Motor neuron (in vitro differentiated cells): Measurements from ENCODE around the gene OPRM1. TPM values are rescaled to one million over a fixed set of nuclear protein-coding genes. Genes with fewer than 3 reads are reported as not detected.

Experiments
- ATAC-seq, 8 experiments: fragments of 200-7000 bp; cut with Tn5 transposase; replicated peaks in 6 of 8; 2 replicates each; pipeline ENCODE4 v1.8.0; 2021; ENCODE audit warnings: mild to moderate bottlenecking in 8 of 8, moderate library complexity in 8 of 8
- H3K27ac ChIP-seq, 2 donors: fragments of 250-450 bp; sonication (Bioruptor Pico); 2 replicates each; pipeline ENCODE4 v1.9.0; 2021; ENCODE audit warnings: antibody characterized with exemption in 2 of 2, mild to moderate bottlenecking in 2 of 2, moderate library complexity in 1 of 2
- H3K4me1 ChIP-seq, 2 donors: fragments of 250-450 bp; sonication (Bioruptor Pico); replicated peaks in 1 of 2; 2 replicates each; pipeline ENCODE4 v1.6.1; 2021; ENCODE audit warnings: antibody characterized with exemption in 2 of 2, mild to moderate bottlenecking in 2 of 2, moderate library complexity in 1 of 2
- H3K4me3 ChIP-seq, 5 donors: fragments of 250-450 bp; sonication (Bioruptor Pico); 2 replicates each; pipeline ENCODE4 v1.9.0; 2021; ENCODE audit warnings: antibody characterized with exemption in 5 of 5, mild to moderate bottlenecking in 5 of 5, moderate library complexity in 4 of 5
- WGBS, 10 experiments: fragments of 450-650 bp; shearing (Covaris generic); methylation state at CpG; one replicate each; pipeline ENCODE4 v1.0.0; 2022; 5-methylcytosine and 5-hydroxymethylcytosine counted together
- in situ Hi-C, 9 experiments: fragments of 400-800 bp; cut with MboI; loops; one replicate each; pipeline ENCODE4 v1.15.0; 2021; ENCODE audit warnings: low sequenced_read_pairs in 9 of 9, low pct_unique_long_range_greater_than_20kb in 2 of 9; ENCODE audit not compliant: unreplicated experiment in 9 of 9
- total RNA-seq, 8 experiments: library from RNA; unstranded; fragments of 300-600 nt; gene quantifications; 2 replicates each; pipeline versions ENCODE4 v1.2.3 to v1.2.4, GENCODE V29; 2022

Gene OPRM1
- total RNA-seq, 8 experiments from 2014 or later = 0.13 to 2.6 (median 1.7) TPM; not detected in 2

DNA sequence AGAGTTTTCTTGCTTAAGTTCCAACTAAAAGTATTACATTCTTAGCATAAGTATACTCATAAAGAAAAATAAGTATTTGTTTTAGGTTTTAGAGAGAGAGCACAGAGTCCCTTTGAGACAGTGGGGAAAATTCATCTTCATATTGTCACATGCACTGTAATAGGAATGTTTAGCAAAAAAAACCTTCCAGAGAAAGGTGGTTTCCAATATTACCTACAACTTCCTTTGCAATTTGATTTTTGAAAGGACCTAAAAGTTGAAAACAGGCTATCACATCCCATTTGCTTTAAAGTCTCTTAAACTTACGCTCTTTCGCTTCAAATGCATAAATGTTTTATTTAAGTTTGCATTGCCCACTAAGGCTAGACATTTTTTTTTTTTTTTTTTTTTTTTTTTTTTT lies 86.4 kb downstream of the OPRM1 start:
- Histone ChIP-seq H3K4me3 (no peak overlapping the region), H3K27ac (no peak overlapping the region), H3K4me1 (peaks cover 5 to 10% of the 10 kb centered on the region in 2 donors)
- 32 to 100% (median 83%) methylated on average over 2 of the region's 2 CpGs for WGBS, 10 experiments
- in situ Hi-C loops = no loop called here
- no peak for ATAC-seq

DNA sequence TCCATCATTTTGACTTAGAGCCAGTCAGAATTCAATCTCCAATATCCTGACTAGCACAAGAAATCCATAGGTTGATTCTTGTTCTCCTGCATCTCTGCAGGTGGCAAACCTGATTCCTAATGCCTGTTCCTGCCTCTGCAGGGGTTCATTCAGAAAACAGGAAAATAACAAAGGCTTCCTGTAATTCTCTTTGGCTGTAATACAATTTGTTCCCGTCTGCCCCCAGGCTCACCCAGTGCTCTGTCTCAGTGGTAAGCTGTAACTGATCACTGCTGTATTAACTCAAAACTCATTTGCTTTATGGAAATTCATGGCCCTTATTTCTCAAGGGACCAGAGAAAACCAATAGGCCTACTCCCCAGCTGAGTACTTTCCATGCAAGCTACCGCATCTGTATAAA lies 88.6 kb downstream of the OPRM1 start:
- in situ Hi-C loops = no loop called here
- Histone ChIP-seq H3K4me3 (no peak overlapping the region), H3K4me1 (peaks cover 10 to 17% of the 10 kb centered on the region in 2 donors), H3K27ac (no peak overlapping the region)
- peak in 6 of 8 experiments; percentile 31 to 88 (median 46) for ATAC-seq
- WGBS, 10 experiments = 6 to 73% (median 36%) methylated on average over 1 to 2 of the region's 2 CpGs

DNA sequence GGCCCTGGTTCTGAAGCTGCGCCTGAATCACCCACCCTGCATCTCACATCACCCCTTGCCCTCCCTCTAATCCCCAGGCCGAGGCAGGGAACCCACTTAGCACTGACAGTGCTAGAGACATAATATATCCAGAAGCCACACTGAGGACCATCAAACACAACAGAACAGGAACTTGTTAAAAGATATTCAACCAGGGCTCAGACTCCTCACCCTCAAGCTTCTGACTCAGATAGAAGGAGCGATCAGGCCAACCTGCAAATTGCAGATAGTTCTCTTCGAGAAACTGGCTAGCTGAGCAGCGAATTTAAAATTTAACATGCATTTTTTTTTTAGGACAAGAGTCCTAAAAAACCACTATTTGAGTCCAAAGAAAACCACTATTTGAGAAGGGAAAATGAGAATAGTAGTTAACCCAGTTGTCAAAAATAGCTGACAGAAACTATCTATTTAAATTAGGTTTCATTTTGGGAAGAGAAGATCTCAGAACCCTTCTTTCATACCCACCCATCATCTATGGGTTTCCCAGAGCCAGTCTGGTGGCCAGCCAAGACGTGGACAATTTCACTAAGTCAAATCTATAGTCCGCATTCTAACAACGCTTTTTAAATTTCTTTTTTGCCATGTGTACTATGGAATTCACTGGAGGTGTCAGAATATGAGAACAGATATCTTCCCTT lies 95.6 kb downstream of the OPRM1 start:
- H3K4me1 ChIP-seq = peaks cover 8 to 14% of the 10 kb centered on the region in 2 donors
- 13 to 100% (median 84%) methylated on average over 2 to 8 of the region's 8 CpGs; no CpG with 5 or more reads in 1 of the 10 experiments for WGBS, 10 experiments
- ATAC-seq = no peak
- in situ Hi-C loops = no loop called here
- H3K4me3 ChIP-seq = no peak overlapping the region
- no peak overlapping the region for H3K27ac ChIP-seq

DNA sequence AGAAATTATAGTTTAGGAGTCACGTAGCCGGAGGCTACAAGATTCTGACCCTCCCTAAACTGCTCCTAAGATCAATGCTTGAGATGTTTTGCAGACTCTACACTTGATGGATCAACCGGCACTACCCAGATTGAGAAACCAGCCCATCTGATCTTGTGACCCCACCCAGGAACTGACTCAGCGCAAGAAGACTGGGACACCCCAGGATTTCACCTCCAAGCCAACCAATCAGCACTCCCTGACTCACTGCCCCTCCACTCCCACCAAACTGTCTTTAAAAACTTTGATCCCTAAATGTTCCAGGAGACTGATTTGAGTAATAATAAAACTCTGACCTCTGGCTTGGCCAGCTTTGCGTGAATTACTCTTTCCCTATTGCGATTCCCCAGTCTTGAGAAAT lies 99.8 kb downstream of the OPRM1 start:
- H3K4me3 ChIP-seq = no peak overlapping the region
- in situ Hi-C loops = no loop called here
- 33 to 100% (median 73%) methylated on average over 1 to 4 of the region's 6 CpGs; no CpG with 5 or more reads in 2 of the 10 experiments for WGBS, 10 experiments
- peak in 2 of 8 experiments; percentile 74 to 81 for ATAC-seq
- H3K27ac ChIP-seq = no peak overlapping the region
- peaks cover 4 to 7% of the 10 kb centered on the region in 2 donors for H3K4me1 ChIP-seq

DNA sequence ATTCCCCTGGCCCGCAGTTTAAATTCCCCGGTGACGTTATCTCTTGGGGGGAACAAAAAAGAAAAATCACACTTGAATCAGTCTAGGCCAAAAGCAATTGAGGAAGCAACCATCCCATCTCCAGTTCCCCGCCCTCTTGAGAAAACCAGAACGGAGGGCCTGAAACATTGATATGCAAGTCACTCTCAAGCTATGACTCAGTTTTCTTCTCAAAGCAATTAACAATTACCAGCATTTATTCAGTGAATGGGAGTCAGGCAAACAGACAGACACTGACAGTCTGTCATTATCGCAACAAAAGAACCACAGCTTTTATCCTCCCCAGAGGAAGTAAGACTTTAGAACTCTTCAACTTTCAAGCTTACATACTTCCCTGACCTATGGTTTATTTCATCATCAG lies 100.9 kb downstream of the OPRM1 start:
- in situ Hi-C loops = no loop called here
- 11 to 96% (median 63%) methylated on average over 1 to 6 of the region's 6 CpGs; no CpG with 5 or more reads in 3 of the 10 experiments for WGBS, 10 experiments
- Histone ChIP-seq H3K4me1 (peaks cover 4 to 7% of the 10 kb centered on the region in 2 donors), H3K27ac (no peak overlapping the region), H3K4me3 (no peak overlapping the region)
- peak; percentile 48 to 95 (median 90) for ATAC-seq

DNA sequence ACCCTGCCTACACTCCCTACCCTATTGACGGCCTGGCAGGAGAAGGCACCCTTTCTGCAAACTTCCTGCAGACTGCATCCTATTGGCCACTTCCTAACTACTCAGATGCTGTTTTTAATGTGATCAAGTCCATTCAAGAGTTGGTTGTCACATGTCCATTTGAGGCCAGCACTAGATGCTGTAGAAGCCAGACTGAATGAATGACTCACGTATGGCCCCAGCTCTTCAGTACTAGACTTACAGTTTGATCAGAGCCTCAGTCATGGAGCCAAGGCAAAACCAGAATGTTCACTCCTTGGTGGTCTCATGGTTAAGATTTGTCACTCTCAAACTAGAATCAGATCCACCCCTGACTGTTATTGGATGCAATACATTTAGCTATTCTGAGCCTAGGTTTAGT lies 101.7 kb downstream of the OPRM1 start:
- Histone ChIP-seq H3K4me3 (no peak overlapping the region), H3K4me1 (peaks cover 4 to 7% of the 10 kb centered on the region in 2 donors), H3K27ac (no peak overlapping the region)
- 27 to 100% (median 79%) methylated on average over 1 to 2 of the region's 2 CpGs; no CpG with 5 or more reads in 4 of the 10 experiments for WGBS, 10 experiments
- in situ Hi-C loops = no loop called here
- ATAC-seq = no peak

DNA sequence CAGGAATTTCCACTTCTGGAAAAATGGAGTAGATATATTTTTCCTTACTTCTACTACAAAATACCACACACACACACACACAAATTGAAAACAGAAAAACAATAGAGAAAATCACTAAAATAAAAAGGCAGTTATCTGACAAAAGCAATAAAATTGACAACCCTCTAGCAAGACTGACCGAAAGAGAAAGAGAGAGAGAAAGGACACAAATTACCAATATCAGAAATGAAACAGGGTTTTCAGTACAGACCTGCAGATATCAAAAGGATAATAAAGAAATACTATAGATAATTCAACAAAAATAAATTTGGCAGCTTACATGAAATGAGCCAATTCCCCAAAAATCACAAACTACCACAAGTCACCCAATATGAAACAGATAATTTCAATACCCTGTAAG lies 104.7 kb downstream of the OPRM1 start:
- WGBS, 10 experiments = 0 to 100% (median 70%) methylated on average over 1 of the region's 1 CpG
- no peak for ATAC-seq
- Histone ChIP-seq H3K4me1 (peaks cover 4 to 7% of the 10 kb centered on the region in 2 donors), H3K4me3 (no peak overlapping the region), H3K27ac (no peak overlapping the region)
- in situ Hi-C loops = no loop called here

DNA sequence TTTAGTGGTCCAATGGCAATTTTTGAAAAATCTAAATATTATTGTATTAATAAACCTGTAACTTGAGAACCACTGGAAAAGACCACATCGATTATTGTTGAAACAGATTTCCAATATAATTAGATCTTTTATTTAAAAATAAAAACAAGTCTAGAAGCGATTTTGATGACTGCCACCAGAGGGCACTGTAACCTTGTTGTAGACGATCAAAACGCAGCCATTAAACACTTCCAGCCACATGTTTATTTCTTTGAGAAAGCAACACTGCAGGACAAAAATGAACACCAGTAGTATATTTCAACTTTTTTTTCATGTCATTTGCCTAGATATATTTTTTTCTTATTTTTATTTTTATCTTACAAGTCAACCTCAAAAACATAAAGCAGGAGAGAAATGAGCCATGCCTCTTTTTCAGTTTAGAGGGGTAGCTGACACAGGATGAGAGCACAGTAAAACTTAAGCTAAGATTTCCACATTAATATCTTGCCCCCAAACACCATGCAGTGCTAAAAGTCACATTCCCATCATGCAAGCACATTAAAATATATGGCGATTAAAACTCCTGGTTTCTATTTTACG lies 115.4 kb downstream of the OPRM1 start:
- 11 to 40% (median 33%) methylated on average over 5 to 6 of the region's 6 CpGs for WGBS, 10 experiments
- peak in 1 of 8 experiments; percentile 22 for ATAC-seq
- no peaks in the 10 kb centered on the region for H3K4me1 ChIP-seq
- no peak overlapping the region for H3K27ac ChIP-seq
- in situ Hi-C loops = loop anchor here in 3 of 9 experiments (10.0 to 25.0 kb wide), 6 partner anchors 120 to 508 kb away; partner anchors contain the start of gene IPCEF1 (in 1 of the 3)
- no peak overlapping the region for H3K4me3 ChIP-seq

DNA sequence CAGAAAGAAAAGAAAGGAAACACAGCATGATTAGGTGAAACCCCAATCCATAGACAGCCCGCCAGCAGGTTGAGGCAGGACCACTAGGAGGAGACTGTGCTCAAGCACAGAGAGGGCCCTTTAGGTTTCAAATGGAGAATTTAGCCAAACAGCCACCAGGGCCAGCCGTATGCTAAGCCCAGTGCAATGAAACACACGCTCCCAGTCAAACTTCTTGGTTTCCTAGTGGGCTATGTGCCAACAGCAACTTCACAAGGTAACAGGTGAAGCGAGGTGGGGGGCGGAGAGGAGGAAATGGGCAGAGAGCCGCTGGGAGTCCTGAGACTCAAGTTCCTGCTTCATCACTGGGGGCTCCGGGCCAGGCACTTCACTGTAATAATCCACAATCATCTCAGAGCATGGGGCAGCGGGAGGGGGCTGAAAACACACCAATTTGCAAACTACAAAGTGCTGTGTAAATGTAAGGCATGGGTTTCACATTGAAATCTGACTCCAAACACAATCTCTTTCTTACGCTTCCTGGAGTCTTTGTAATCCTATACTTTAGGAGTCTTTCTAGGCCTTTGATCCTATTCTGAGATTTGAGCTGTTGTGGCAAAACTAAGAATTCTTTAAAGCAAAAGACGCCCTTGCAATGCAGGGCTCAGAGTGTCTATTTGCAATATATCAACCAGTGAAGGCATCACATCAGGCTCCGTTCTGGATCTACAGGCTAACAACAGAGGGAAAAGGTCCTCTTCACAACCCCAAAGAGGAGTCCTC lies 117.3 kb downstream of the OPRM1 start:
- in situ Hi-C loops = loop anchor here in 3 of 9 experiments (10.0 to 25.0 kb wide), 6 partner anchors 118 to 506 kb away; partner anchors contain the start of gene IPCEF1 (in 1 of the 3)
- Histone ChIP-seq H3K4me3 (no peak overlapping the region), H3K4me1 (no peaks in the 10 kb centered on the region), H3K27ac (no peak overlapping the region)
- 47 to 90% (median 71%) methylated on average over 1 to 7 of the region's 11 CpGs for WGBS, 10 experiments
- ATAC-seq = peak in 4 of 8 experiments; percentile 56 to 97 (median 67)

DNA sequence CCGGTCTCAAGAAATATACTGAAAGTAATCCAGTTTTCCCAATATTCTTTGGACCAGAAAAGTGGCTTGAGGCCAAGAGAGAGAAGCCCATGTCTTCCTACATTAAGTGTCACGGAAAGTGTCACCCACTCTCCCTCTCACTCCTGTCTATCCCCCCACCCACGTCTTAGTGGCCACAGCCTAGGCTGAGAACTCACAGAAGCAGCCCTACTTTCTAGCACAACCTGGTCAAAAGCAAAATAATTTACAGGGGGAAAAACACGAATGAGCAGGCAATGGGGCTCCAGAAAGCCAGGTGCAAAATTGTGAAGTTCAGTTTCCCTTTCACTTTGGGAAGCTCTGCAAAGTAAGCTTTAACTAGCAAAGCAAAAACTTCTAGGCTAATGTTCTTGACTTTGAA lies 118.0 kb downstream of the OPRM1 start:
- no peak overlapping the region for H3K4me3 ChIP-seq

DNA sequence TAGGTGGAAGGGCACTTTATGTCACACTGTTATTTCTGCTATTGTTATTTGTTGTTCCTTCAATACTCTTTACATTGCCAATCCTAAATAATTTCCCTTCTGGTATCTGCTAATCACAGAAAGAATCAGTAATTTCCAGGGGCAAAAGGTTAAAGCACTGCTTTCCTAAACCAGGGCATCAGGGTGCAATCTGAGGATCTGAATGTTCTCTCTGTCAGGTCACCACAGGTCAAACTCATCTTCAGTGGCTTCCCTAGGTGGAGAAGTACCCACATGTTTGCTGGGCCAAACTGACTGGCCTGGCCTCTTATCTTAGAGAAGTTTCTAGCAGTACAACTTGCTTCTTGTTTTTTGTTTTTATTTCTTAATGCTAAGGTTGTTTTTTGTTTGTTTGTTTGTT lies 118.7 kb downstream of the OPRM1 start:
- ATAC-seq = no peak
- in situ Hi-C loops = loop anchor here in 3 of 9 experiments (10.0 to 25.0 kb wide), 6 partner anchors 117 to 505 kb away; partner anchors contain the start of gene IPCEF1 (in 1 of the 3)
- H3K27ac ChIP-seq = no peak overlapping the region
- H3K4me1 ChIP-seq = no peaks in the 10 kb centered on the region
- no peak overlapping the region for H3K4me3 ChIP-seq

More for the DNA sequence above, 118.0 kb downstream of the OPRM1 start:
- Histone ChIP-seq H3K4me1 (no peaks in the 10 kb centered on the region), H3K27ac (no peak overlapping the region)
- no peak for ATAC-seq
- 8 to 100% (median 80%) methylated on average over 1 to 4 of the region's 4 CpGs; no CpG with 5 or more reads in 3 of the 10 experiments for WGBS, 10 experiments
- in situ Hi-C loops = loop anchor here in 3 of 9 experiments (10.0 to 25.0 kb wide), 6 partner anchors 118 to 505 kb away; partner anchors contain the start of gene IPCEF1 (in 1 of the 3)

DNA sequence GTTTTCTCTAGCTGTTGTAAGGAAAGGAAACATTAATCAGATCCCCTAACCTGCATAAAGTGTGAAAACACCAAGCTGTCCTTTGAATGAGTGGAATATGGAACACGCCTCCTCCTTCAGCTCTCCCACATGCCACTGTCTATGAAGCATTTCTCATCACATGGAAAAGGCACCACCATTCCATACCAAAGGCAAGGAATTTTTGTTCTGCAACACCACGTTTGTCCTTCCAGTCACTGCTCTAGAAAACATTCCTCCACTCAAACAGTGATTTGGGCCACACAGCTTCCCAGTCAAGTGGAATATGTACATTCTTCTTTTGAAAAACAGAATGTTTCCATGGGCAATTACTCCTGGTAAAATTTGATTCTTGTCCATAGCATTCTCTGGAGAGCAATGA lies 120.1 kb downstream of the OPRM1 start:
- no peak overlapping the region for H3K4me3 ChIP-seq
- WGBS, 10 experiments = 25 to 100% (median 77%) methylated on average over 1 to 2 of the region's 2 CpGs; no CpG with 5 or more reads in 4 of the 10 experiments
- ATAC-seq = no peak
- H3K4me1 ChIP-seq = no peaks in the 10 kb centered on the region
- H3K27ac ChIP-seq = no peak overlapping the region
- in situ Hi-C loops = loop anchor here in 3 of 9 experiments (10.0 to 25.0 kb wide), 6 partner anchors 116 to 503 kb away; partner anchors contain the start of gene IPCEF1 (in 1 of the 3)
